NCI-H2227 (cell line): ENCODE results near the gene SLC6A8.
A peak's percentile ranks its signal among the peaks of the same experiment; 100 is the strongest.

Source experiments
- DNase-seq: peaks from one replicate; lab custom pipeline; 2025; ENCODE audit not compliant: unreplicated experiment; lab: John Stamatoyannopoulos, UW

The SLC6A8 gene

DNA sequence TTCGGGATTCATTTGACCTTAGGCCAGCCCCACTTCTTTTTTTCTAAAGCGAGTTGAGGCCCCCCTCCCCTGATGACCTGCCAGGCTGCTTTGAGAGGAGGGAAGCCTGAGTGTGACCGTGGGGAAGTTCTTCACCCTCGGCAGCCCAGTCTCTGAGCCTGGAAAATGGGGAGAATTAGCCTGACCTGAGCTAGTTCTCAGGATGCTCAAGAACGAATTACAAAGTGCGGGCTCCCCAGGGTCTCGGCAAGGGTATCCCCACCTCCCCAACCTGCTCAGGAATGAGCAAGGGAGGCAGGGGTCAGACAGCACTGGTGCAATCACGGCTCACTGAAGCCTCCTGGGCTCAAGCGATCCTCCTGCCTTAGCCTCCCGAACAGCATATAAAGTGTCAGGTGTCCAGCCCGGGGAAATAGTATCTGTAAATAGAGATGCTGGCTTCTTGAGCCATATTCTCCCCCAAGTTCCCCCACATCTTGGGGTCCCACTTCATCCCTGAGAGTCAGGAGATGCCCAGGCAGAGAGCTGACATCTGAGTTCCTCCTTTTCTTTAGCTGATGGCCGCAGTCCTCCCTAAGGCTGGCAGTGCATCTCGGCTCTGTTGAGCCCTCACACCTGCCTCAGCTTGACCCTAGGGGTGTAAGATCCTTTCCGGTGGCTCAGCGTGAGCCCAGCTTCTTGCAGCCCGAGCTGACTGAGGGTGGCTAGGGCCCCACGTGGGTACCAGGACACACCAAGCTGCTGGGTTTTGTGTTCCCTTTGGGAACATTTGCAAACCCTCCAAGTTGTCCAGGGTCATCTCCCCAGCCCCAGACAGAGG, 39.2 kb upstream of the SLC6A8 start:
- no peak for DNase-seq

- DNase-seq, result no peak
These were observed 38.4 kb upstream of the SLC6A8 start for GRCh38 chrX:153649178-153649914.

GRCh38 chrX:153649915-153650782, 37.6 kb upstream of the SLC6A8 start:
- DNase-seq, result no peak

DNA sequence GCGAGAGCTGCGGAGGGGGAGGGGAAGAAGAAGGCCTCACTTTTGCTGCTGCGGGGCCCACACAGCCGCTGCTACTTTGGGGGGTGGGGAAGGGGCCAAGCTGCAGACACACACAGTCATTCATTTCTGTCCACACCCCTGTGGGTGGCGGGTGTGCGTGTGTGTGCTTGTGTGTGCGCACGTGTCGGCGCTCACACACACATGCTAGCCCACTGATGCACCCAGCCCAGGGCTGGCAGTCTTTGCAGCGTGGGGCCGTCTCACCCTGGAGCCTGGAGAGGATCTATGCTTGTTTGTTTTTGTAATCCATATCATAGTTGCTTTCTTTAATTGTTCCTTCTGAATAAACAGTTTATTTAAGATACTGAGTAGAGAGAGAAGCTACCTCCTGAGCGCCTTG, 36.8 kb upstream of the SLC6A8 start:
- DNase-seq, result no peak

DNA sequence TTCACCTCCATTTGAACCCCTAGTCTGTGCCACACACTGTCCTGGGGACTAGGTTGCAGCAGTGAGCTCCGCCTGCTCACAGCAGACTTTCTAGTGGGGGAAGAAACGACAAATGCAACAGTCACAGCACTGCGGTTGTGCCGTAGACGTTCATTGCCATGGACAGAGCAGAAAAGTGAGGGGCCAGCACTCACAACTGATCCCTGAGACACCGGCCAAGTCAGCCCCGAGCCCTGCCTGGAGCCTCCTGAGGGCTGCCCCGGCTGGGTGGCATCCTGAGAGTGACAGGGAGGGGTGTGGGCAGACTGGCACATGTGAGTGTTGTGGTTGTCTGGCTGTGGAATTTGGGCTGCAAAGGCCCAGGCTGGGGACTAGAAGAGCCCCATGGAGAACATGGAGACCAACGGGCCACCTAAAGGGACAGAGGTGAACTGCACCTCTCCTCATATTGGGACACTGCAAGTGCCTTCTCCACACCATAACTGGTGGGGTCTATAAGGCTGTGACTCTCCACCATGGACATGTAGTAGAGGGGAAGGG, 36.1 kb upstream of the SLC6A8 start:
- no peak for DNase-seq

GRCh38 chrX:153653556-153653955, 34.2 kb upstream of the SLC6A8 start:
- no peak for DNase-seq

GRCh38 chrX:153657161-153657560, 30.6 kb upstream of the SLC6A8 start:
- no peak for DNase-seq

GRCh38 chrX:153659268-153659667, 28.5 kb upstream of the SLC6A8 start:
- DNase-seq, result no peak

- DNase-seq, result peak; percentile 56
These were observed 25.5 kb upstream of the SLC6A8 start for GRCh38 chrX:153662266-153662665.

DNA sequence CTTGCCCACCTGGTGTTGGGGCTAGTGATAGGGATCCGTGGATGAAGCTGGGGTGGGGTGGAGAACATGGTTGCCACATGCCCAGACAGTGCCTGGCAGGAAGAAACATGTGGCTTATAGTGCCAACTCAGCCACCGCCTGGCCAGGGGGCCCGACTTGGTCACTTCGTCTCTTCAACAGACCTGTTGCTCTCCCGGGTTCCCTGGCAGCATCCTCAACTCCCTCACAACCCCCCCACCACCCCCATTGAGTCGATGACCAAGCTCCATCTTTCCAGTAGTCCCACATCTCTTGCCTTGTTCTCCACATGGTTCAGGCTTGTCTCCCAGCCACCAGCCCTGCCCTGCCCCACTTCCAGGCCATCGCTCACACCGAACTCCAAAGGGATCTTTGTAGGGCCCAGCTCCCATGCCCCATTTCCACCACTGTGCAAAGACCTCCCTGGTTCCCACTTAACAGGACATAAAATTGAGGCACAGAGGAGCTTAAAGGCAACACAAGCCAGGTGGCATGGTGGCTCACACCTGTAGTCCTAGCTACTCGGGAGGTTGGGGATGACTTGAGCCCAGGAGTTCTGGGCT, 21.9 kb upstream of the SLC6A8 start:
- no peak for DNase-seq

GRCh38 chrX:153667281-153667955, 20.3 kb upstream of the SLC6A8 start:
- no peak for DNase-seq

DNA sequence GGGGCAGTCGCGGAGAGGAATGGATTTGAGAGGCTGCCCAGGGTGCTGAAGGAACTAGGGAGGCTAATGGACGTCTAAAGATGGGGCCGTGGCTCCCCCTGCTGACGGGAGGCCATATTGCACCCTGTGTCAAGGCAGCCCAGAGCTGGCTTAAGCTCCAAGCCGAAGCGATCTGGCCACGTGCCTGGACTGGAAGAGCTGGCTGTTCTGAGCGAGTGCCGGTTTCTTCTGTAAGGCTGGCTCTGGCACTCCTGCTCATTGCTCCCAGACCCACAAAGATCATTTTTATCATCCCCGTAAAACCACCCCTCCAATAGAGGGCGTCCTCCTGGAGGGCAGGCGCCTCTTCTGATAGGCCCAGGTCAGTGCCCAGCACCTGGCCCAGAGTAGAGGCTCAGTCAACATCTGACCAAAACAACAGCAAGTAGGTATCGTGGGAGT, 19.8 kb upstream of the SLC6A8 start:
- peak; percentile 78 for DNase-seq

DNA sequence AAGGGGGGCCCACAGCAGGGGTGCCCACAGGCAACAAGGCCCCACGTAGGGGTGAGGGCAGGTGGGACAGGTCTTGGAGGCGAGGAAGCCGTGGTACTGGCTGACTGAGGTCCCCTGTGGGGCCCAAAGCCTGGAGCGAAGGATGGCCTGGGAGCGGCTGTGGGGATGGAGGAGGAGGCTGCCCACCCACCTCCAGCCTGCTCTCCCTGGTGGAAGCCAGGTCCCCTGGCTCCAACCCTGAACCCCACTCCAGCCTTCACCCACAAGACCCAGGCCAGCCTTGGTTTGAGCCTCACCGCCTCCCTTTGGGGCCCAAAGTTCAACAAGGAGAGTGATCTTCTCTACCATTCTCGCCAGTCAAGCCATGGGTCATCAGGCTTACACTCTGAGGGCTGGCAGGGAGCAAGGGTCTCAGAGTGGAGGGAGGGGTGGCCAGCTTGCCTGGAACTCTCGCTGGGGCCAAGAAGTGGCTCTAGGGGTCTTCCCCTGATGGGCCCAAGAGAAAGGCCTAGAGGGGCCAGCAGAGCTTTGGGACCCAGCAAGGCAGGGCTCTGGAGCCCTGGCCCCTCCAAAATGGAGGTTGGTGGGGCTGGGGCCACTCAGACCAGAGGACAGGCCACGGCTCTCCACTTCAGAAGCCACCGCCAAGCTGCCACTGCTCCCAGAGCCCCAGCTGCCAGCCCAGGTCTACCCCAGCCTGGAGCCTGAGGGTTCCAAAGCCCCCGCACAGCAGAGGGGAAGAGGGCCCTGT, 19.1 kb upstream of the SLC6A8 start:
- DNase-seq, result no peak

DNA sequence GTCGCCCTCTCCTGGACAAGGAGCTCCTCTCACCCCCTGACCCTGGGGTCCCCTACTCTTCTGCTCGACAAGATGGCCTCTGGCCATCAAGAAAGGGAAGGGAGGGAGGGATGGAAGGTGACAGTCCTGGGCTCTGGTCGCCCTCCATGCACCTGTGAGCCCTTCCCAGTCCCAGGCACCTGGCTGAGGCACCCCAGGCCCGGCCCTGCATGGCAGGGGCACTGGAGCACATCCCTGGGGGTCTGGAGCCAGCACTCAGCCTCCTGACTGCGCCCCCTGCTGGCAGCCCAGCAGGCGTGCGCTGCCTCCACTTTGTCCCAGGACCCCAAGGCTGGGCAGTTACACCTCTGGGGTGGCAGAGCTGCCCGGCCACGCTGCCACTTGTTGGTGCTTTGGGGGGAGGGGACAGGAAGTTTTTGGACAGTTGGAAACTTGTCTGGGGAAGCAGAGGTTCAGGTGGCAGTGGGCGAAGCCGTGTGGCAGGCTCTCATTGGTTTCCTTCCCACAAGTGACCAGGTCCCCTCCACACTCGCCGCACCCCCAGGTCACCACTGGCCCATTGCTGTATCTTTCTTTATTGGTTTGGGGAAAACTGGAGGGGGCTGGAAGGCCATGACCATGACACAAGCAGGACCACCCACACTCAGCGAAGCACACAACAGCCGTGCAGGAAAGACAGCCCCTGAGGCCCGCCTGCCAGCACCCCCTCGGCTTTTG, 18.4 kb upstream of the SLC6A8 start:
- DNase-seq, result no peak

DNA sequence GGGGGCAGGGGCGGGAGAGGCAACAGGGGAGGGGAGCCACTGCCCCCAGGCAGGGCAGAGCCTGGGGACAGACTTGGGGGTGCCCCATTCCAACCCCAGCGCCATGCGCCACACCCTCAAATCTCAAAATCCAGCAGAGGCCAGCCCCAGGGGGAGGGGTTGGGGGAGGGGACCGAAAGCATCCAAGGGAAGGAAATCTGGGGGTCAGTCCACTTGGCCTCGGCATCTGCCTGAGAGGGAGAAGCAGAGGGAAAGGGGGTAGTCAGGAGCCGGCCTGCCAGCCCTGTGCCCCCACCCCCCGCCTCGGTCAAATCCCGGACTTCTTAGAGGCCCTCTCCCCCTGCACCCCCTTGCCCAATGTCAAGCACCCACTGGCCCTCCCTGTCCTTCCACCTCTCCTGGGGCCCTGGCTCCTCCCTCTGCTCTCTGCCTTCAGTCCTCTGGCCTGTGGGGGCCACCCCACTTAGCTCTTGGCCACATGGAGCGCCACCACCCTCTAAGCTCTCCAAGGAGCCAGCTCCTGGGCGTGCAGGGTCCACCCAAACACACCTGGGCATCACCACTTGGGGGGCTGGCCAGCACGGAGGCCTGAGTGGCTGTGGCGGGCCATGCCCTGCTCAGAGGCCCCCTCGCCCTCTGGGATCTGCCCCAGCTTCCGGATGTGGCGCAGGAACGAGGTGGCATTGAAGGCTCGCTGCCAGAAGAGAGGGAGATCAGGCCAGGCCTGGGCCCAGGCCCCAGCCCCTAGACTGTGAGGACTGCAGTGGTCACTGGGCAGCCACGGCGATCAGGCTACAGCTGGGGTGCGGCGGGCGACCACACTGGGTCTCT, 17.6 kb upstream of the SLC6A8 start:
- DNase-seq, result no peak

- no peak for DNase-seq
These were observed 16.8 kb upstream of the SLC6A8 start for GRCh38 chrX:153670748-153671588.
